ENCODE measurements around the gene SLC1A7.

Gene SLC1A7

DNA sequence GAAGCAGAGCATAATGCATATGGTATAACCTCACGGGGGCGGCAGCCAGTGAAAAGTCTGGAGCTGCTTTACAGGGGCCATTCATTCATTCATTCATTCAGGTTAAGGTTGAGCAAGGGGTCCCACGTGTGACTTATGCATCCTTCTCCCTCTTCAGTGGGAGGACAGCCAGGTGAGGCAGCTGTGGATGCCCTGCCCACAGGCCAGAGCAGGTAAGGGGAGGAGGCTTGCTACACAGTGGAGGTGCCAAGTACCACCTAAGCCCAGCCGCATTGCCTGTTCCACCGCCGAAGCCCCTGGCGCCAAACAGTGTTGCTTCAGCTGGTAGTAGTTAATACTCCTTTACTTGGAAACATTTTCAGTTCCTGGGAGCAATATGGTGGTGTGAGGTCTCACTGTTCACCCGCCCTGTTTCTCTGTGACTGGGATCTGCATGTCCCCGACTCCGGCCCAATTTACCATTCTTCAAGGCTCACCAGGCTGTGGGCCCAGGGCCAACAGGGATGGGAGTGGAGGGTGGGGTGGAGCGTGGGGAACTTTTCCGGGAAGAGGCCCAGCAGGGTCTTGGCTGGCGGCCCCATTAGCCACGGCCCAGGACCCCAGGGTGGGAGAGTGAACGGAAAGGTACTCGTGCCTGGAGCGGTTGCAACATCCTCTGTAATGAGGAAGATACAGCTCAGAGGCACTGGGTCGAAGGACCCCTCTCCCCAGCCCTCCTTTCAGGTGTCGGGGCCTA, 81.1 kb downstream of the SLC1A7 start:
- no peak for TF ChIP-seq GATA2 (IDR thresholded peaks at IDR 0.05; ENCODE audit: low read depth, low read length)
- TF ChIP-seq GATA3 (IDR thresholded peaks at IDR 0.05; ENCODE audit: low read depth, low read length): no peak

- TF ChIP-seq GATA3 (IDR thresholded peaks at IDR 0.05; ENCODE audit: low read depth, low read length) (no peak), GATA2 (IDR thresholded peaks at IDR 0.05; ENCODE audit: low read depth, low read length) (no peak)
Observed at GRCh38 chr1:53060579-53060978, 81.9 kb downstream of the SLC1A7 start.

DNA sequence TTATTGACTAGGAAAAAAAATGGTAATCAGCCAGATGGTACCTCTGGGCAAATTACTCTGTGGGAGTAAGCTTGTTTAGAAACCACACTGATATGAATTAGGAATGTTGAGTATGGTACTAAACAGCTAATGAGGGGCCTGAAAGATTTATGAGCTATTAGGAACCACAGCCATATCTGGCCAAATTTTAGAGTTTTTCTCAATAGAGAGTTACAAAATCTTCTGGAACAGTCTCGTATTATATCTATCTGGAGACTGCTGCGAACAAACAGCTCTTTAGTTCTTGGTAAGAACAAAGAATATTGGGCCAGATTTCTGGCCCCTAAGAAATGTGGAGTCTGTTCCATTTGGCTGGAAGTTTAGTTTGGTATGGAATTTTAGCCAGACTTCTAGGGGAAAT, 85.3 kb downstream of the SLC1A7 start:
- TF ChIP-seq GATA3 (IDR thresholded peaks at IDR 0.05; ENCODE audit: low read depth, low read length) (no peak), GATA2 (IDR thresholded peaks at IDR 0.05; ENCODE audit: low read depth, low read length) (no peak)

DNA sequence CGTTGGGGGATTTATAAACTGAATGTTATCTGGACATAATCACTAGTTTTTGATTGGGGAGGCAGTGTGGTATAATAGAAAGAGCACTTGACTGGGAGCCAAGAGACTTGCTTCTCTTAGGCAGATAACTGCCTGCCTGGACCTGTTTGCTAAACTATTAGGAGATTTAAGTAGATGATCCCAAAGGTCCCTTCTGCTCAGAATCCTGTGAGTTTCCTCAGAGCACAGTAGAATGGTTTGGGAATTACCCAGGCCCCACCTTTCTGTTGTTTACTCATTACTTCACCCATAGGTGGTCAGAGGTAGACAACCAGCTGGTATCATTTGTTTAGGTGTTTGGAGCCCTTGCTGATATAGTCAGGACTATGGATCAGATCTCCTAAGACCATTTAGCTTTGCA, 90.8 kb downstream of the SLC1A7 start:
- no peak for TF ChIP-seq GATA2 (IDR thresholded peaks at IDR 0.05; ENCODE audit: low read depth, low read length)
- no peak for TF ChIP-seq GATA3 (IDR thresholded peaks at IDR 0.05; ENCODE audit: low read depth, low read length)

- TF ChIP-seq GATA2 (IDR thresholded peaks at IDR 0.05; ENCODE audit: low read depth, low read length) (no peak), GATA3 (IDR thresholded peaks at IDR 0.05; ENCODE audit: low read depth, low read length) (no peak)
Observed at GRCh38 chr1:53050310-53050709, 92.1 kb downstream of the SLC1A7 start.

- no peak for TF ChIP-seq GATA3 (IDR thresholded peaks at IDR 0.05; ENCODE audit: low read depth, low read length)
Observed at GRCh38 chr1:53049574-53049967, 92.9 kb downstream of the SLC1A7 start.

- TF ChIP-seq GATA3 (IDR thresholded peaks at IDR 0.05; ENCODE audit: low read depth, low read length) (no peak), GATA2 (IDR thresholded peaks at IDR 0.05; ENCODE audit: low read depth, low read length) (no peak)
Observed at GRCh38 chr1:53048960-53049573, 93.4 kb downstream of the SLC1A7 start.

GRCh38 chr1:53047737-53048736, 94.4 kb downstream of the SLC1A7 start:
- TF ChIP-seq GATA2 (IDR thresholded peaks at IDR 0.05; ENCODE audit: low read depth, low read length) (peak; percentile 17; the same call in 1 of the 2 replicates), GATA3 (IDR thresholded peaks at IDR 0.05; ENCODE audit: low read depth, low read length) (no peak)

GRCh38 chr1:53046930-53047329, 95.5 kb downstream of the SLC1A7 start:
- no peak for TF ChIP-seq GATA2 (IDR thresholded peaks at IDR 0.05; ENCODE audit: low read depth, low read length)
- TF ChIP-seq GATA3 (IDR thresholded peaks at IDR 0.05; ENCODE audit: low read depth, low read length): no peak

GRCh38 chr1:53044926-53045325, 97.5 kb downstream of the SLC1A7 start:
- TF ChIP-seq GATA2 (IDR thresholded peaks at IDR 0.05; ENCODE audit: low read depth, low read length) (no peak), GATA3 (IDR thresholded peaks at IDR 0.05; ENCODE audit: low read depth, low read length) (no peak)

DNA sequence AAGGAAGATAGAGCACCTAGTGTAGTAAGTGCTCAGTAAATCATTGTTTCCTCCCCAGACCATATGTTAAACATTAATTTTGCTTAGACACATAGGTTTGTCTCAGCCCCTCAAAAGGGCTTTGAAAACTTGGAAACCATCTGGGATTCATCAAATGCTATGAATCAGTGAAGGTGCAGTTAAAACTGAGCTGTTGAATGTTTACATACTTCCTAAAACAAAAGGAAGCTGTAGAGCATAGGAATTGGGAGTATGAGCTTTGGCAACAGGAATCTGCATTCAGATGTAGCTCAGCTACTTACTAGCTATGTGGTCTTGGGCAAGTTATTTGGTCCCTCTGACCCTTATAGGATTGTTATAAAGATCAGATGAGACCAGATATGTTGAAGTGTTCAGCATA, 99.2 kb downstream of the SLC1A7 start:
- TF ChIP-seq GATA3 (IDR thresholded peaks at IDR 0.05; ENCODE audit: low read depth, low read length) (no peak), GATA2 (IDR thresholded peaks at IDR 0.05; ENCODE audit: low read depth, low read length) (no peak)

DNA sequence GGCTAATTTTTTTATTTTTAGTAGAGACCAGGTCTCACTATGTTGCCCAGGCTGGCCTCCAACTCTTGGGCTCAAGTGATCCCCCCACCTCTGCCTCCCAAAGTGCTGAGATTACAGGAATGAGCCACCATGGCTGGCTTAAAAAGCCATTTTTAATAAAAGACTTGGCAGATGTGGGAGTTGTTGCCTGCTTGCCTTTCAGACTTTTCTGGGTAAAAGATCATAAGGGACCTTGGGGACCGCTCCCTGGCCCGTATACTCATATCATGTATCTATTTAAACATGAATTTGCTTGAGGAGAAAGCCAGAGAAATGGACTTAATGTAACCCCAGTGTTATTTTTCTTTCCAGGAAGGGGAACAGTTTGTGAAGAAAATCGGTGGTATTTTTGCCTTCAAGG, 103.9 kb downstream of the SLC1A7 start:
- TF ChIP-seq GATA2 (IDR thresholded peaks at IDR 0.05; ENCODE audit: low read depth, low read length) (no peak), GATA3 (IDR thresholded peaks at IDR 0.05; ENCODE audit: low read depth, low read length) (no peak)

Measured in SH-SY5Y (cell line).